ENCODE data around the gene PRPF40B. TPM values are rescaled to one million over a fixed set of nuclear protein-coding genes. Genes with fewer than 3 reads are reported as not detected.

Gene PRPF40B
- total and polyA plus RNA-seq, 2 of the 13 experiments (the other 11 are each of a cell fraction or from before 2014, with no cell fraction given): 5.0 to 7.8 TPM

GRCh38 chr12:49664167-49664566, 40.8 kb downstream of the PRPF40B start:
- ChIA-PET POLR2A (interaction anchor here (1.2 kb wide), 1 partner anchor 10 kb away, joined by 5 read pairs; no protein-coding TSS in a partner anchor), CTCF (ENCODE audit: low intra/inter-chr PET ratio, low total read pairs) (no interaction called here)
- BruUV-seq (replicated peaks): no TSS peak
- no peak overlapping the region for H3K4me2 ChIP-seq (ENCODE audit: low read depth, low read length)
- H3K79me2 ChIP-seq (ENCODE audit: insufficient read depth, low read length): no peaks in the 10 kb centered on the region
- no peak overlapping the region for H3K9ac ChIP-seq (ENCODE audit: insufficient read depth, low read depth, low read length)
- intact Hi-C loops (cut with micrococcal nuclease; ENCODE audit: unreplicated experiment) (no loop called here), in situ Hi-C loops (cut with HindIII; ENCODE audit: extremely low pct_ligation_motif_present, low pct_unique_long_range_greater_than_20kb) (no loop called here)
- H4K20me1 ChIP-seq (ENCODE audit: insufficient read depth, low read length): no peaks in the 10 kb centered on the region
- H3K4me3 ChIP-seq (replicated peaks in 1 of 3; ENCODE audit: insufficient read depth in 1 of 3, low read depth in 2 of 3, low read length in 3 of 3): no peak overlapping the region
- ATAC-seq (no peak), FAIRE-seq (no peak), DNase-seq (ENCODE audit: low spot score) (no peak)
- H3K36me3 ChIP-seq (replicated peaks in 1 of 2; ENCODE audit: control insufficient read depth in 1 of 2, insufficient read depth in 2 of 2, low read length in 2 of 2): no peaks in the 10 kb centered on the region
- 89% methylated on average over 4 of the region's 4 CpGs for WGBS (ENCODE audit: low lambda C conversion rate)
- no peaks in the 10 kb centered on the region for H3K9me3 ChIP-seq (ENCODE audit: low read length)
- H2AFZ ChIP-seq (ENCODE audit: low read length): no peak overlapping the region
- TF ChIP-seq ATF7 (IDR thresholded peaks at IDR 0.05): no peak
- TF ChIP-seq ATF7 (CRISPR knock-in tag; IDR thresholded peaks at IDR 0.05): no peak
- no peak for TF ChIP-seq ZNF747 (CRISPR knock-in tag; IDR thresholded peaks at IDR 0.05; ENCODE audit: borderline replicate concordance)
- no peak for TF ChIP-seq ZNF724P (CRISPR knock-in tag; IDR thresholded peaks at IDR 0.05; ENCODE audit: borderline replicate concordance)
- TF ChIP-seq SNAPC4 (CRISPR knock-in tag; IDR thresholded peaks at IDR 0.05): no peak
- no peak for TF ChIP-seq ZNF563 (CRISPR knock-in tag; IDR thresholded peaks at IDR 0.05)
- TF ChIP-seq ZNF234 (CRISPR knock-in tag; conservative IDR thresholded peaks at IDR 0.05): no peak
- TF ChIP-seq, protein P1, sequence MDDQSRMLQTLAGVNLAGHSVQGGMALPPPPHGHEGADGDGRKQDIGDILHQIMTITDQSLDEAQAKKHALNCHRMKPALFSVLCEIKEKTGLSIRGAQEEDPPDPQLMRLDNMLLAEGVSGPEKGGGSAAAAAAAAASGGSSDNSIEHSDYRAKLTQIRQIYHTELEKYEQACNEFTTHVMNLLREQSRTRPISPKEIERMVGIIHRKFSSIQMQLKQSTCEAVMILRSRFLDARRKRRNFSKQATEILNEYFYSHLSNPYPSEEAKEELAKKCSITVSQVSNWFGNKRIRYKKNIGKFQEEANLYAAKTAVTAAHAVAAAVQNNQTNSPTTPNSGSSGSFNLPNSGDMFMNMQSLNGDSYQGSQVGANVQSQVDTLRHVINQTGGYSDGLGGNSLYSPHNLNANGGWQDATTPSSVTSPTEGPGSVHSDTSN (CRISPR knock-in tag; IDR thresholded peaks at IDR 0.05; ENCODE audit: borderline replicate concordance): no peak
- TF ChIP-seq GATAD1 (CRISPR knock-in tag; IDR thresholded peaks at IDR 0.05): no peak
- TF ChIP-seq, protein P2, sequence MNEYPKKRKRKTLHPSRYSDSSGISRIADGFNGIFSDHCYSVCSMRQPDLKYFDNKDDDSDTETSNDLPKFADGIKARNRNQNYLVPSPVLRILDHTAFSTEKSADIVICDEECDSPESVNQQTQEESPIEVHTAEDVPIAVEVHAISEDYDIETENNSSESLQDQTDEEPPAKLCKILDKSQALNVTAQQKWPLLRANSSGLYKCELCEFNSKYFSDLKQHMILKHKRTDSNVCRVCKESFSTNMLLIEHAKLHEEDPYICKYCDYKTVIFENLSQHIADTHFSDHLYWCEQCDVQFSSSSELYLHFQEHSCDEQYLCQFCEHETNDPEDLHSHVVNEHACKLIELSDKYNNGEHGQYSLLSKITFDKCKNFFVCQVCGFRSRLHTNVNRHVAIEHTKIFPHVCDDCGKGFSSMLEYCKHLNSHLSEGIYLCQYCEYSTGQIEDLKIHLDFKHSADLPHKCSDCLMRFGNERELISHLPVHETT (CRISPR knock-in tag; conservative IDR thresholded peaks at IDR 0.05): no peak
- no peak for TF ChIP-seq ZMYM3 (CRISPR knock-in tag; IDR thresholded peaks at IDR 0.05)
- TF ChIP-seq RFXANK (CRISPR knock-in tag; IDR thresholded peaks at IDR 0.05): no peak
- TF ChIP-seq ZNF776 (CRISPR knock-in tag; IDR thresholded peaks at IDR 0.05): no peak
- no peak for TF ChIP-seq PHF21A (CRISPR knock-in tag; IDR thresholded peaks at IDR 0.05)
- no peak for TF ChIP-seq MEIS1 (CRISPR knock-in tag; IDR thresholded peaks at IDR 0.05; ENCODE audit: borderline replicate concordance)
- TF ChIP-seq NR3C1 (CRISPR knock-in tag; IDR thresholded peaks at IDR 0.05): no peak
- no peak for TF ChIP-seq MATR3 (CRISPR knock-in tag; IDR thresholded peaks at IDR 0.05)
- TF ChIP-seq HNRNPK (IDR thresholded peaks at IDR 0.05; ENCODE audit: low read depth, low read length, poor library complexity, severe bottlenecking): no peak
- no peak for TF ChIP-seq SNAPC5 (CRISPR knock-in tag; IDR thresholded peaks at IDR 0.05; ENCODE audit: borderline replicate concordance)
- TF ChIP-seq AKAP8 (CRISPR knock-in tag; IDR thresholded peaks at IDR 0.05): no peak
- H3K27me3 ChIP-seq (ENCODE audit: control insufficient read depth in 1 of 2, insufficient read depth in 2 of 2, low read length in 2 of 2): no peaks in the 10 kb centered on the region; a peak in 1 of 5 replicates
- no peak overlapping the region for H3K27ac ChIP-seq (ENCODE audit: extremely low read length, insufficient read depth, low read length)
- peaks cover 15% of the 10 kb centered on the region for H3K4me1 ChIP-seq (ENCODE audit: insufficient read depth, low read length)

All from HepG2 (cell line).